Chondrocyte (in vitro differentiated cells): ENCODE data around the gene MYL5. TPM values are rescaled to one million over a fixed set of nuclear protein-coding genes. Genes with fewer than 3 reads are reported as not detected.

ENCODE experiments used
- DNase-seq: peaks from one replicate; pipeline ENCODE4 v3.0.0; 2021; ENCODE audit warnings: mixed read lengths, low spot score
- H3K27ac Mint-ChIP-seq: one replicate; pipeline ENCODE4 v1.8.0; 2021; ENCODE audit warnings: mild to moderate bottlenecking, moderate library complexity, mixed read lengths; ENCODE audit not compliant: unreplicated experiment
- H3K27me3 Mint-ChIP-seq: 2 replicates; pipeline ENCODE4 v1.8.0; 2021; ENCODE audit warnings: low read depth, mixed read lengths
- H3K36me3 Mint-ChIP-seq: 2 replicates; pipeline ENCODE4 v1.8.0; 2021; ENCODE audit warnings: low read depth, mixed read lengths
- H3K4me1 Mint-ChIP-seq: 2 replicates; pipeline ENCODE4 v1.8.0; 2021; ENCODE audit warnings: low read depth, mild to moderate bottlenecking, mixed read lengths
- H3K4me3 Mint-ChIP-seq: one replicate; pipeline ENCODE4 v1.8.0; 2021; ENCODE audit warnings: mild to moderate bottlenecking, moderate library complexity, mixed read lengths; ENCODE audit not compliant: unreplicated experiment
- H3K9me3 Mint-ChIP-seq: 2 replicates; pipeline ENCODE4 v1.8.0; 2021; ENCODE audit warnings: low read depth, mixed read lengths
- CTCF ChIP-seq: fragments of 200-600 bp; sonication (generic); IDR thresholded peaks from 2 replicates; pipeline ENCODE4 v1.5.0; 2021; ENCODE audit warnings: antibody characterized with exemption, mild to moderate bottlenecking, moderate library complexity
- total RNA-seq: library from RNA; stranded (reverse); gene quantifications from 3 replicates; pipeline ENCODE4 v1.2.1, GENCODE V29; 2021

Gene MYL5
- total RNA-seq, 1 donor from 2014 or later = 22.8 TPM

- DNase-seq = no peak
- H3K4me1 Mint-ChIP-seq = peaks cover 14% of the 10 kb centered on the region
- no peaks in the 10 kb centered on the region for H3K9me3 Mint-ChIP-seq
- peak overlapping the region; percentile 36 for H3K27ac Mint-ChIP-seq
- no peaks in the 10 kb centered on the region for H3K27me3 Mint-ChIP-seq
- H3K36me3 Mint-ChIP-seq = peaks cover 6% of the 10 kb centered on the region
- no peak overlapping the region for H3K4me3 Mint-ChIP-seq
- no peak for TF ChIP-seq CTCF
Measured at GRCh38 chr4:677431-678293, 3.3 kb downstream of the MYL5 start.

- H3K36me3 Mint-ChIP-seq = peaks cover under 1% of the 10 kb centered on the region
- H3K27me3 Mint-ChIP-seq = no peaks in the 10 kb centered on the region
- H3K4me1 Mint-ChIP-seq = peaks cover 9% of the 10 kb centered on the region
- no peak overlapping the region for H3K4me3 Mint-ChIP-seq
- no peaks in the 10 kb centered on the region for H3K9me3 Mint-ChIP-seq
- DNase-seq = no peak
- TF ChIP-seq CTCF = no peak
- no peak overlapping the region for H3K27ac Mint-ChIP-seq
Measured at GRCh38 chr4:678331-679103, 4.2 kb downstream of the MYL5 start.

GRCh38 chr4:679104-679481 lies 4.8 kb downstream of the MYL5 start:
- Mint-ChIP-seq H3K27me3 (no peaks in the 10 kb centered on the region), H3K27ac (no peak overlapping the region), H3K36me3 (no peaks in the 10 kb centered on the region)

GRCh38 chr4:679629-680028 lies 5.3 kb downstream of the MYL5 start:
- no peak overlapping the region for H3K4me3 Mint-ChIP-seq
- no peaks in the 10 kb centered on the region for H3K9me3 Mint-ChIP-seq
- no peak overlapping the region for H3K27ac Mint-ChIP-seq
- no peaks in the 10 kb centered on the region for H3K27me3 Mint-ChIP-seq
- H3K36me3 Mint-ChIP-seq = no peaks in the 10 kb centered on the region
- DNase-seq = no peak
- TF ChIP-seq CTCF = no peak
- H3K4me1 Mint-ChIP-seq = peaks cover 12% of the 10 kb centered on the region

More at GRCh38 chr4:679104-679481, 4.8 kb downstream of the MYL5 start:
- no peak for DNase-seq
- TF ChIP-seq CTCF = no peak
- Mint-ChIP-seq H3K4me3 (no peak overlapping the region), H3K4me1 (peaks cover 12% of the 10 kb centered on the region), H3K9me3 (no peaks in the 10 kb centered on the region)

- no peaks in the 10 kb centered on the region for H3K36me3 Mint-ChIP-seq
- H3K4me3 Mint-ChIP-seq = peak overlapping the region; percentile 61
- H3K27me3 Mint-ChIP-seq = no peaks in the 10 kb centered on the region
Measured at GRCh38 chr4:680091-680490, 5.7 kb downstream of the MYL5 start.

More at GRCh38 chr4:680091-680490, 5.7 kb downstream of the MYL5 start:
- DNase-seq = no peak
- H3K9me3 Mint-ChIP-seq = no peaks in the 10 kb centered on the region
- H3K27ac Mint-ChIP-seq = no peak overlapping the region
- TF ChIP-seq CTCF = no peak
- peaks cover 12% of the 10 kb centered on the region for H3K4me1 Mint-ChIP-seq
